Measurements from ENCODE around the gene ATP2C1. TPM values are rescaled to one million over a fixed set of nuclear protein-coding genes. Genes with fewer than 3 reads are reported as not detected.

ATP2C1 gene, protein sequence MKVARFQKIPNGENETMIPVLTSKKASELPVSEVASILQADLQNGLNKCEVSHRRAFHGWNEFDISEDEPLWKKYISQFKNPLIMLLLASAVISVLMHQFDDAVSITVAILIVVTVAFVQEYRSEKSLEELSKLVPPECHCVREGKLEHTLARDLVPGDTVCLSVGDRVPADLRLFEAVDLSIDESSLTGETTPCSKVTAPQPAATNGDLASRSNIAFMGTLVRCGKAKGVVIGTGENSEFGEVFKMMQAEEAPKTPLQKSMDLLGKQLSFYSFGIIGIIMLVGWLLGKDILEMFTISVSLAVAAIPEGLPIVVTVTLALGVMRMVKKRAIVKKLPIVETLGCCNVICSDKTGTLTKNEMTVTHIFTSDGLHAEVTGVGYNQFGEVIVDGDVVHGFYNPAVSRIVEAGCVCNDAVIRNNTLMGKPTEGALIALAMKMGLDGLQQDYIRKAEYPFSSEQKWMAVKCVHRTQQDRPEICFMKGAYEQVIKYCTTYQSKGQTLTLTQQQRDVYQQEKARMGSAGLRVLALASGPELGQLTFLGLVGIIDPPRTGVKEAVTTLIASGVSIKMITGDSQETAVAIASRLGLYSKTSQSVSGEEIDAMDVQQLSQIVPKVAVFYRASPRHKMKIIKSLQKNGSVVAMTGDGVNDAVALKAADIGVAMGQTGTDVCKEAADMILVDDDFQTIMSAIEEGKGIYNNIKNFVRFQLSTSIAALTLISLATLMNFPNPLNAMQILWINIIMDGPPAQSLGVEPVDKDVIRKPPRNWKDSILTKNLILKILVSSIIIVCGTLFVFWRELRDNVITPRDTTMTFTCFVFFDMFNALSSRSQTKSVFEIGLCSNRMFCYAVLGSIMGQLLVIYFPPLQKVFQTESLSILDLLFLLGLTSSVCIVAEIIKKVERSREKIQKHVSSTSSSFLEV
- 33.3 to 37.4 TPM (median 34.3 TPM) in 5 replicates for total RNA-seq (2022; extraction: Qiagen RNA extraction; ENCODE audit: low read depth)

DNA sequence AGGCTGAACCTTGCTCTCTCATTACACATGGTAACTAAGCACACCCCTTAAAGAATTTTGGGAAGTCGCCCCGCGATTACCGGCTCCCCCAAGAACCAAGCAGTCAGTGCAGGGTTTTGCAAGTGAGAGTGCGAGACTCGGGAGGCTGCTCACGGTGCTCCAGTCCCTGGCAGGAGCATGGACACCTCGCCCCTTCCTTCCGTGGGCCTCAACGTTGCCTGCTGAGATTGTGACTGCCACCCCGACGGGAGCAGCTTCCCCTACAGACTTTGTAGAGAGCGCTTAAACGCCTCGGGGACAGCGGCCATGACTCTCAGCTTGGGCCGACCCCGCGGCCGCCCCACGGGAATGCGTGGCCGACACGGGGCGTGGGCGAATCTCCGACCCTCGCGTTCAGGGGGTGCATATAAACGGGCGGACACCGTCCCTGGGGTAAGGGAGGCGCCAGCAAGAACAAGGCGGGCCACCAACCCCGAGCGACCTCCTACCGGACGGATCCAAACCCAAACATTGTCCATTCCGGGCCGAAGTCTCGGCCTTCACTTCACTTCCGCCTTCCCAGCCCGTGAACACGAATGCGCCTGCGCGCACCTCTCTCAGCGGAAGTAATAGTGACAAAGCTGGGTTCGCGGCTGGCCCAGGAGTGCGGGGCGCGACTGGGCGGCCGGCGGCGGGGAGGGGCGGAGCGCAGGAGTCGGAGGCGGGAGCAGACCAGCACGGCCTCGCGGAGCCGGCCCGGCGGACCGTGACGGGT lies at the start of gene ATP2C1:
ATP2C1 (plus strand) TSS at position 709 of the 754 bp plus-strand sequence. CDS start 686 bp downstream, outside the sequence.

DNA sequence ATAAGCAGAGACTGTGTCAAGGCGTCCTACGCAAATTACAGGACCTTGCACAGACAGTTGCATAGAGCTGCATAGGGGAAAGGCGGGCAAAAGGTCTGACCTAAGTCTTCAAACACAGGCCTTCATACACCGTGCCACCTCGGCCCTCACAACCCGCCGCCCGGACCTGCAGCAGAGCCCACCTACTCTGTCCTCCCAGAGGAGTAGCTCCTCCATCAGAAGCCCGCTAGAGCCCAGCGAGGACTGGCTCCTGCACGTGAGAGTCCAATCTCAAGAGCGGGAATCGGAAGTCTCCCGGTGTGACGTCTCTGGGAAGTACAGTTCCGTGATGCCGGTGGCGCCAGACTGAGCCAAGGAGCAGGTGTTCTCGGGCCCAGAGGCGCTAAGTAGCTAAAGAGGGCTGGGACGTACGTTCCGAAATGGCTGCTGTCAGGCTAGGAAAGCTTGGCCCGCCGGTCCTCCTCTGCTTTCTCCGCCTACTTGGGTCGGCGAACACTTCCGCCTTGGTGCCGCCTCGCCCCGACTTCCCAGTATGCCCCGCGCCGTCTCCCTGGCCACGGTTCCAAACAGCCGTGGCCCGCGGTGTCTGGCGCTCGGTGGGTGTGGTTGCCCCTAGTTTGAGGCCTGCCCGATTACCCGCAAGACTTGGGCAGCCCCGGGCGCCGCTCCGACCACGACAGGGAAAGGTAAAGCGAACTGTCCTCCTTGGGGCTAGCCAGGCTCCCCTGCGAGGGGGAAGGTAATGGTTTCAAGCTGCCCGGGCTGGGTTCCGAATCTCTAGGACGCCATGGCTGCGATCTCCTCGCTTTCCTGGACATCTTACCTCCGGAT lies 132.7 kb downstream of the ATP2C1 start, which contains the start of the genes ASTE1 and NEK11:
ASTE1 (minus strand) TSS at position 505 of the 831 bp plus-strand sequence. CDS start 1,519 bp downstream, outside the sequence.
NEK11 (plus strand) TSS at position 557 of the 831 bp plus-strand sequence. CDS start 2,832 bp downstream, outside the sequence.

Other genes with a start within 250 kb of the ATP2C1 start
- gene PIK3R4, start 147.3 kb upstream of the ATP2C1 start, total RNA-seq (2022; extraction: Qiagen RNA extraction; ENCODE audit: low read depth), result 15.7 to 22.1 TPM (median 17.6 TPM) in 5 replicates
- gene ASTE1, start 132.7 kb downstream of the ATP2C1 start, total RNA-seq (2022; extraction: Qiagen RNA extraction; ENCODE audit: low read depth), result 3.6 to 5.0 TPM (median 4.1 TPM) in 5 replicates
- 3.6 to 4.7 TPM (median 3.7 TPM) in 5 replicates for gene NEK11, start 132.8 kb downstream of the ATP2C1 start, total RNA-seq (2022; extraction: Qiagen RNA extraction; ENCODE audit: low read depth)